Measurements from ENCODE around the gene TTC36.

The TTC36 gene

DNA sequence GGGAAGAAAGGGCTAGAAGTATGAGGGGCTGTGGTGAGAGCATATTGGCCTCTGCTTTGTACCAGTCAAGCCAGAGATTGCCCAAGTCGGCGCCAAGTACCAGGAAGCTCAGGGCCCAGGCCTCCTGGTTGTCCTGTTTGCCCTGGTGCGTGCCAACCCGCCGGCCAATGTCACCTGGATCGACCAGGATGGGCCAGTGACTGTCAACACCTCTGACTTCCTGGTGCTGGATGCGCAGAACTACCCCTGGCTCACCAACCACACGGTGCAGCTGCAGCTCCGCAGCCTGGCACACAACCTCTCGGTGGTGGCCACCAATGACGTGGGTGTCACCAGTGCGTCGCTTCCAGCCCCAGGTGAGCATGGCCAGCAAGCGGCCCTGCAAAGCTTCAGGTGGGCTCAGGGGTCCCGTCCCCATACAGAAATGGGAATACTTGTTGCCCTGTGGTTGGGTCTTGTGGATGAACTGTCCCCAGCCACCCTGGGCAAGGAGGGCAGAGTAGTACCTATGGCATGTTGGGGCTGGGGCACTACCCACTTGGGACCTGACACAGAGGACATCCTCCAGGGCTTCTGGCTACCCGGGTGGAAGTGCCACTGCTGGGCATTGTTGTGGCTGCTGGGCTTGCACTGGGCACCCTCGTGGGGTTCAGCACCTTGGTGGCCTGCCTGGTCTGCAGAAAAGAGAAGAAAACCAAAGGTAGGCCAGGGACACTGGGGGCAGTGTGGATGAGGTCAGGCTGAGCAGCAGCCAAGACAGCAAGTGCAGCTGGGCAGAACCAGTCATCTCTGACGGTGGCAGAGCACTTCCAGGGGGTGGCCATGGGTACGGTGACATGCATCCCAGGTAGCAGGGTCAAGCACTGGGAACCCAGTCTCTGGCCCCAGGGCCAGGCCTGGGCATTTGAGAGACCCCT lies 5.8 kb downstream of the TTC36 start:
- Histone ChIP-seq H3K9me3 (ENCODE audit: insufficient read depth, low read depth, low read length) (no peaks in the 10 kb centered on the region), H3K27ac (ENCODE audit: low read length) (no peak overlapping the region), H3K27me3 (ENCODE audit: insufficient read depth, low read length) (peaks cover 11% of the 10 kb centered on the region; the same call in 1 of the 2 replicates), H3K36me3 (ENCODE audit: insufficient read depth, low read depth, low read length) (no peaks in the 10 kb centered on the region), H3K9ac (ENCODE audit: low read depth, low read length) (no peak overlapping the region), H3K4me1 (ENCODE audit: insufficient read depth, low read length) (peaks cover 8% of the 10 kb centered on the region), H3K4me3 (ENCODE audit: low read length) (no peak overlapping the region)

GRCh38 chr11:118533769-118534729 lies 6.8 kb downstream of the TTC36 start:
- H3K4me3 ChIP-seq (ENCODE audit: low read length) = no peak overlapping the region
- H3K9ac ChIP-seq (ENCODE audit: low read depth, low read length) = no peak overlapping the region
- peaks cover 11% of the 10 kb centered on the region; the same call in 1 of the 2 replicates for H3K27me3 ChIP-seq (ENCODE audit: insufficient read depth, low read length)
- H3K4me1 ChIP-seq (ENCODE audit: insufficient read depth, low read length) = peaks cover 8% of the 10 kb centered on the region
- H3K27ac ChIP-seq (ENCODE audit: low read length) = no peak overlapping the region
- H3K36me3 ChIP-seq (ENCODE audit: insufficient read depth, low read depth, low read length) = no peaks in the 10 kb centered on the region
- no peaks in the 10 kb centered on the region for H3K9me3 ChIP-seq (ENCODE audit: insufficient read depth, low read depth, low read length)

- Histone ChIP-seq H3K36me3 (ENCODE audit: insufficient read depth, low read depth, low read length) (no peaks in the 10 kb centered on the region), H3K9ac (ENCODE audit: low read depth, low read length) (no peak overlapping the region), H3K27ac (ENCODE audit: low read length) (no peak overlapping the region), H3K9me3 (ENCODE audit: insufficient read depth, low read depth, low read length) (no peaks in the 10 kb centered on the region), H3K27me3 (ENCODE audit: insufficient read depth, low read length) (no peaks in the 10 kb centered on the region), H3K4me3 (ENCODE audit: low read length) (no peak overlapping the region), H3K4me1 (ENCODE audit: insufficient read depth, low read length) (no peaks in the 10 kb centered on the region)
These were observed 8.0 kb downstream of the TTC36 start for GRCh38 chr11:118535261-118535660.

GRCh38 chr11:118536726-118537125 lies 9.5 kb downstream of the TTC36 start:
- H3K27me3 ChIP-seq (ENCODE audit: insufficient read depth, low read length) = no peaks in the 10 kb centered on the region
- no peak overlapping the region for H3K27ac ChIP-seq (ENCODE audit: low read length)
- H3K4me3 ChIP-seq (ENCODE audit: low read length) = no peak overlapping the region

DNA sequence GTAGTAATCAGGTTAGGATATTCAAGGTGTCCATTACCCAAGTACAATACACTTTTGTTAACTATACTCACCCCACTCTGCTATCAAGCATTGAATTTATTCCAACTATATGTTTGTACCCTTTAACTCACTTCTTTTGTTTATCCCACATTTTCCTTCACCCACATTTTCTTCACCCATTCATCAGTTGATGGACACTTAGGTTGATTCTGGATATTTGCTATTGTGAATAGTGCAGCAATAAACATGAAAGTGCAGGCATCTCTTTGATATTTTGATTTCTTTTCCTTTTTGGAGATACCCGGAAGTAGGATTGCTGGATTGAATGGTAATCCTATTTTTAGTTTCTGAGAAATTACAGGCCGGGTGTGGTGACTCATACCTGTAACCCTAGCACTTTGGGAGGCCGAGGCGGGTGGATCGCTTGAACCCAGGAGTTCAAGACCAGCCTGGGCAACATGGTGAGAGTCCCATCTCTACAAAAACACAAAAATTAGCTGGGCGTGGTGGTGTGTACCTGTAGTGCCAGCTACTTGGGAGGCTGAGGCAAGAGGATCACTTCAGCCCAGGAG lies 10.2 kb downstream of the TTC36 start:
- Histone ChIP-seq H3K27ac (ENCODE audit: low read length) (no peak overlapping the region), H3K9ac (ENCODE audit: low read depth, low read length) (no peak overlapping the region), H3K36me3 (ENCODE audit: insufficient read depth, low read depth, low read length) (no peaks in the 10 kb centered on the region), H3K4me1 (ENCODE audit: insufficient read depth, low read length) (no peaks in the 10 kb centered on the region), H3K9me3 (ENCODE audit: insufficient read depth, low read depth, low read length) (no peaks in the 10 kb centered on the region), H3K4me3 (ENCODE audit: low read length) (no peak overlapping the region), H3K27me3 (ENCODE audit: insufficient read depth, low read length) (no peaks in the 10 kb centered on the region)

More at GRCh38 chr11:118536726-118537125, 9.5 kb downstream of the TTC36 start:
- Histone ChIP-seq H3K36me3 (ENCODE audit: insufficient read depth, low read depth, low read length) (no peaks in the 10 kb centered on the region), H3K4me1 (ENCODE audit: insufficient read depth, low read length) (no peaks in the 10 kb centered on the region), H3K9ac (ENCODE audit: low read depth, low read length) (no peak overlapping the region), H3K9me3 (ENCODE audit: insufficient read depth, low read depth, low read length) (no peaks in the 10 kb centered on the region)

DNA sequence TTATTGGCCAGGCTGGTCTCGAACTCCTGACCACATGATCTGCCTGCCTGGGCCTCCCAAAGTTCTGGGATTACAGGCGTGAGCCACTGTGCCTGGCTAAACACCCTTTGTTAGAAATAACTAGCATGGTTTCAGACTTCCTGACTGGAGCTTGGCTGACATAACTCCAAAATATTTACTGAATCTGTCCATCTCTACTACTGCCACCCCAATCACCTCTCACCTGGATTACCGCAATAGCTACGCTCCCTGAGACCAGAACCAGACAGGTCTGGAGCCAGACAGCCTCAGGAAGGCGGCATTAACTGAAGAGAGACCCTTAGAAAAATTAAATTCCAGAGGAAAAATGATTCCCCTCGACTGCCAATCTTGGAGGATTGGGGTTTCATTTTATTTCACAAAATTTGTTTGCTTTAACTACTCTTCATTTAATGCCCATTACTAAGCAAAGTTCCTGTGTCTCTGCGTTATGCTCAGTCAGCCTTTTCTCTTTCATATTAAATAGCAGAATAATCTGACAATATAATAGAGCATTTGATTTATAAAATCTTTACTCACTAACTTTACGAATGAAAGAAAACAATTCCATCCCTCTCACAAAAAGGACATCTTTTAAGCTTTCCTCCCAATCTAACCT lies 16.9 kb downstream of the TTC36 start:
- Histone ChIP-seq H3K4me1 (ENCODE audit: insufficient read depth, low read length) (no peaks in the 10 kb centered on the region), H3K9ac (ENCODE audit: low read depth, low read length) (no peak overlapping the region), H3K27me3 (ENCODE audit: insufficient read depth, low read length) (no peaks in the 10 kb centered on the region), H3K4me3 (ENCODE audit: low read length) (no peak overlapping the region), H3K36me3 (ENCODE audit: insufficient read depth, low read depth, low read length) (no peaks in the 10 kb centered on the region), H3K9me3 (ENCODE audit: insufficient read depth, low read depth, low read length) (no peaks in the 10 kb centered on the region), H3K27ac (ENCODE audit: low read length) (no peak overlapping the region)

- no peak overlapping the region for H3K4me3 ChIP-seq (ENCODE audit: low read length)
- H3K4me1 ChIP-seq (ENCODE audit: insufficient read depth, low read length) = no peaks in the 10 kb centered on the region
- H3K27ac ChIP-seq (ENCODE audit: low read length) = no peak overlapping the region
- H3K9me3 ChIP-seq (ENCODE audit: insufficient read depth, low read depth, low read length) = no peaks in the 10 kb centered on the region
- no peak overlapping the region for H3K9ac ChIP-seq (ENCODE audit: low read depth, low read length)
- H3K27me3 ChIP-seq (ENCODE audit: insufficient read depth, low read length) = no peaks in the 10 kb centered on the region
- H3K36me3 ChIP-seq (ENCODE audit: insufficient read depth, low read depth, low read length) = no peaks in the 10 kb centered on the region
These were observed 17.4 kb downstream of the TTC36 start for GRCh38 chr11:118544647-118545010.

GRCh38 chr11:118545533-118545932 lies 18.3 kb downstream of the TTC36 start:
- H3K27ac ChIP-seq (ENCODE audit: low read length) = no peak overlapping the region
- no peaks in the 10 kb centered on the region for H3K27me3 ChIP-seq (ENCODE audit: insufficient read depth, low read length)

GRCh38 chr11:118547132-118547531 lies 19.9 kb downstream of the TTC36 start:
- H3K27ac ChIP-seq (ENCODE audit: low read length) = no peak overlapping the region
- H3K9ac ChIP-seq (ENCODE audit: low read depth, low read length) = no peak overlapping the region
- H3K4me3 ChIP-seq (ENCODE audit: low read length) = no peak overlapping the region
- H3K27me3 ChIP-seq (ENCODE audit: insufficient read depth, low read length) = no peaks in the 10 kb centered on the region
- H3K4me1 ChIP-seq (ENCODE audit: insufficient read depth, low read length) = no peaks in the 10 kb centered on the region
- peaks cover 6% of the 10 kb centered on the region; the same call in 1 of the 2 replicates for H3K36me3 ChIP-seq (ENCODE audit: insufficient read depth, low read depth, low read length)
- no peaks in the 10 kb centered on the region for H3K9me3 ChIP-seq (ENCODE audit: insufficient read depth, low read depth, low read length)

More at GRCh38 chr11:118545533-118545932, 18.3 kb downstream of the TTC36 start:
- Histone ChIP-seq H3K36me3 (ENCODE audit: insufficient read depth, low read depth, low read length) (no peaks in the 10 kb centered on the region), H3K4me1 (ENCODE audit: insufficient read depth, low read length) (no peaks in the 10 kb centered on the region), H3K9ac (ENCODE audit: low read depth, low read length) (no peak overlapping the region), H3K9me3 (ENCODE audit: insufficient read depth, low read depth, low read length) (no peaks in the 10 kb centered on the region), H3K4me3 (ENCODE audit: low read length) (no peak overlapping the region)

DNA sequence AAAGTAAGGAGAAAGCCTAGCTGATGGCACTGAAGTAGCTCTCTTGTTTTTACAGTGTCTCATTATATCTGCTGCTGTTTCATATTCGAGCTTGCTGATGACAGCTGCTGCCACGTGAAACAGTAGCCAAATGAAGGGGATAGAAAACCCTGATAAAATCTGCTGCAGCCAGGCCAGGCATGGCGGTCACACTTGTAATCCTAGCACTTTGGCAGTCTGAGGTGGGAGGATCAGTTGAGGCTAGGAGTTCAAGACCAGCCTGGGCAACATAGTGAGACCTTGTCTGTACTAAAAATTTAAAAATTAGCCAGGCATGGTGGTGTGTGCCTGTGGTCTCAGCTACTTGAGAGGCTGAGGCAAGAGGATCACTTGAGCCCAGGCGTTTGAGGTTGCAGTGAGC lies 25.1 kb downstream of the TTC36 start:
- Histone ChIP-seq H3K9ac (ENCODE audit: low read depth, low read length) (no peak overlapping the region), H3K36me3 (ENCODE audit: insufficient read depth, low read depth, low read length) (peaks cover 22% of the 10 kb centered on the region), H3K27me3 (ENCODE audit: insufficient read depth, low read length) (no peaks in the 10 kb centered on the region), H3K4me1 (ENCODE audit: insufficient read depth, low read length) (no peaks in the 10 kb centered on the region), H3K27ac (ENCODE audit: low read length) (no peak overlapping the region), H3K9me3 (ENCODE audit: insufficient read depth, low read depth, low read length) (no peaks in the 10 kb centered on the region), H3K4me3 (ENCODE audit: low read length) (no peak overlapping the region)

GRCh38 chr11:118560806-118561205 lies 33.5 kb downstream of the TTC36 start:
- no peak overlapping the region for H3K9ac ChIP-seq (ENCODE audit: low read depth, low read length)
- no peaks in the 10 kb centered on the region for H3K27me3 ChIP-seq (ENCODE audit: insufficient read depth, low read length)
- no peaks in the 10 kb centered on the region for H3K4me1 ChIP-seq (ENCODE audit: insufficient read depth, low read length)
- H3K9me3 ChIP-seq (ENCODE audit: insufficient read depth, low read depth, low read length) = no peaks in the 10 kb centered on the region
- peaks cover 6% of the 10 kb centered on the region for H3K36me3 ChIP-seq (ENCODE audit: insufficient read depth, low read depth, low read length)
- no peak overlapping the region for H3K4me3 ChIP-seq (ENCODE audit: low read length)
- no peak overlapping the region for H3K27ac ChIP-seq (ENCODE audit: low read length)
